SK-N-SH (cell line): Measurements from ENCODE around the gene MGAT1.

Experiments
- CTCF ChIP-seq: fragments of 200-600 bp; sonication (generic); IDR thresholded peaks from 2 replicates; pipeline ENCODE4 v1.6.1; 2017; ENCODE audit warnings: antibody characterized with exemption, mild to moderate bottlenecking, moderate library complexity
- EP300 ChIP-seq, 2 experiments: IDR thresholded peaks; 2 replicates each; pipeline versions ENCODE4 v1.4.0 to v1.6.1; 2012; ENCODE audit warnings: borderline replicate concordance in 1 of 2, low read depth in 1 of 2, low read length in 1 of 2
- FOSL2 ChIP-seq: IDR thresholded peaks from 2 replicates; pipeline ENCODE4 v1.4.0; 2012; ENCODE audit warnings: low read depth, mild to moderate bottlenecking, moderate library complexity, borderline replicate concordance
- GABPA ChIP-seq: IDR thresholded peaks from 2 replicates; pipeline ENCODE4 v1.4.0; 2012; ENCODE audit warnings: low read depth, mild to moderate bottlenecking
- GATA2 ChIP-seq: sonication (generic); formaldehyde crosslinking; IDR thresholded peaks from 2 replicates; pipeline ENCODE4 v1.5.0; 2020; ENCODE audit warnings: mild to moderate bottlenecking, missing genetic modification reagents
- MEF2A ChIP-seq: IDR thresholded peaks from 2 replicates; pipeline ENCODE4 v1.4.0; 2012; ENCODE audit warnings: low read depth, borderline replicate concordance
- MXI1 ChIP-seq: IDR thresholded peaks from 2 replicates; pipeline ENCODE4 v1.6.1; 2012; ENCODE audit warnings: mild to moderate bottlenecking, low read depth, low read length, improper control_type of control experiment
- REST ChIP-seq: IDR thresholded peaks from 2 replicates; pipeline ENCODE4 v1.6.1; 2012; ENCODE audit warnings: mild to moderate bottlenecking, low read depth, low read length, moderate library complexity
- SIN3A ChIP-seq: IDR thresholded peaks from 2 replicates; pipeline ENCODE4 v1.6.1; 2012; ENCODE audit warnings: low read depth, mild to moderate bottlenecking, low read length, moderate library complexity, borderline replicate concordance
- TEAD4 ChIP-seq: IDR thresholded peaks from 2 replicates; pipeline ENCODE4 v1.4.0; 2012; ENCODE audit warnings: mild to moderate bottlenecking, borderline replicate concordance; ENCODE audit not compliant: insufficient read depth
- USF2 ChIP-seq: fragments of 150-350 bp; IDR thresholded peaks from 2 replicates; pipeline ENCODE4 v1.6.1; 2017; ENCODE audit warnings: antibody characterized with exemption, low read length, low read depth, borderline replicate concordance

GRCh38 chr5:180844858-180845257 lies 42.3 kb upstream of the MGAT1 start:
- TF ChIP-seq CTCF (no peak), MEF2A (no peak), TEAD4 (no peak), FOSL2 (no peak), GABPA (no peak), EP300 (IDR thresholded peaks at IDR 0.05; ENCODE audit: borderline replicate concordance in 1 of 2, low read depth in 1 of 2, low read length in 1 of 2) (no peak), MXI1 (no peak), USF2 (no peak), GATA2 (CRISPR knock-in tag) (no peak), REST (no peak), SIN3A (no peak)
